HG03139 (cell line): ENCODE data around the gene NAP1L1.

Source experiments
- ATAC-seq: cut with Tn5 transposase; IDR thresholded peaks from one replicate; pipeline ENCODE4 v1.9.1; 2021; ENCODE audit not compliant: unreplicated experiment

NAP1L1 gene

DNA sequence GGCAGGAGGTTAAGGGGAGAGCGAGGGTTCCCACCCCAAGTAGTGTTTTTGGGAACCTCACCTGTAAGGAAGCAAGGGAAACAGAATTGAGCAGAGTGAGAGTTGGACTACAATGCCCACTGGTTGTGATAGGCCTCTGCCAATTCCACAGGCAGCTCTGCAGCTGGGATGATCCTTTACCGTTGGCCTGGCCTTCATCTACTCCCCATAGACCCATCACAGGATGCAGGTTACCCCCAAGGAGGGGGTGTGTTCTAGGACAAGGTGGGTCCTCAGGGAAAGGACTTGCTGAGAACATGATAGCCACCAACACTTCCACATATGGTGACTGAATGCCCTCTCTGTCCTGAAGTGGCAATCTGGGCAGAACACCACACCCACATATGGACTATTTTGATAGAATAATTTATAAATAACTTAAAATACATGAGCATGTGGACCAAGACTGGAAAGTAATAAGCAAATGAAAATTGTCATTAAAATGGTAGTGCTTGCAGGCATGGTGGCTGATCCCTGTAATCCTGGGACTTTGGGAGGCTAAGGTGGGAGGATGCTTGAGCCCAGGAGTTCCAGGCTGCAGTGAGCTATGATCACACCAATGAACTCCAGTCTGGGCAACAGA lies 61.3 kb downstream of the NAP1L1 start:
- ATAC-seq = no peak

- no peak for ATAC-seq
Measured at GRCh38 chr12:76022506-76022905, 62.0 kb downstream of the NAP1L1 start.

- ATAC-seq = no peak
Measured at GRCh38 chr12:76020731-76021672, 63.5 kb downstream of the NAP1L1 start.

DNA sequence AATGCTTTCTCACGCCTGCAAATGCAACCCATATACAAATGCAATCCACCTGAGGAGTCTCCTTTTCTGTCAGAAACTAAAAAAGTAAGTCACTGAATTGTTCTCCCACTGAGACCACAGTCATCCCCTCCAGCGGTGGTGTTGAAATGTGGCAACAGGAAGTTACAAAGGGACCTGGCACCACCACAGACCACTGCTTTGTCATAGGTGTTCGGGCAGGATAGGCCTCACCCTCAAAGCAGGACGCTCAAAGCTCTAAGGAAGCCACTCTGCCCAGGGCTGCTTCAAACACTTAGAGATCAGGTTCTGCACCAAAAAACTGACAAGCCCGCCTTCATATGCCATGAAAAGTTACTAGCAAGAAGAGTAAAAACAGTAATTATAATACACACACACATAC lies 64.2 kb downstream of the NAP1L1 start:
- ATAC-seq = peak; percentile 59

- ATAC-seq = no peak
Measured at GRCh38 chr12:76018672-76019071, 65.8 kb downstream of the NAP1L1 start.

DNA sequence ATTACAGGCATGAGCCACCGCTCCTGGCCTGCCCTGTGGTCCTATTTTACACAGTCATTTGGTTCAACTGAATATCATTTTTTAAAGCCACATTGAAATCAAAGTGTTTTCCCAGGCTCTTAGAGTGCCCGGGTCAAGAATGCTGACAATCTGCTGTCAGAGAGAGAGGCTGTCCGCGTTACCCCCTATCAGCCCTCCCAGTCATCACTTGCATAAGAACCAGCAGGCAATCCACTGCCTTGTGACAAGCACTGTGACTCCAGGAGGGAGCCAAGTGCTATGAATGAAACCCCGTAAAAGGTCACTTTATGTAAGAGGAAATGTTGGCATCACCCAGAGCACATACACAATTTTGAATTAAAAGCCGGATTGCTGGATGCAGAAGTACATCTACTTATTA lies 66.4 kb downstream of the NAP1L1 start:
- ATAC-seq = no peak

GRCh38 chr12:76014007-76014406 lies 70.5 kb downstream of the NAP1L1 start:
- no peak for ATAC-seq

DNA sequence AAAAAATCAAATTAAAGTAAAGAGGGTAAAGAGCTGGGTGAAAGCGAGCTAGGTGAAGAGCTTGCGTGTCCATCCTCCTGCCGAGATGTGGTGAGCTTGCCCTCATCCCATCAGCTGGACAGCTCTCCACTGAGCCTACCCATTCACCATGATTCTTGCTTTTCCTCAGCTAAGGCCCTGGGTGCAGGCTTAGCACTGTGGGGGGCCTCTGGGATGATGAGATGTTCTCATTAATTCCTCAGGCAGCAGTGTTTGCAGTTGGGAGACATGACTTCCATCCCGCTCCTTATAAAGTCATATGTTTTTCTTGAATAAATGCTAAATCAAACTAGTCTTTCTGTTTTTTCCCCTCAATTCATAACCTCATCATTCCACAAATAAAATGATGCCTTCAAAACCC lies 70.9 kb downstream of the NAP1L1 start:
- ATAC-seq = no peak

DNA sequence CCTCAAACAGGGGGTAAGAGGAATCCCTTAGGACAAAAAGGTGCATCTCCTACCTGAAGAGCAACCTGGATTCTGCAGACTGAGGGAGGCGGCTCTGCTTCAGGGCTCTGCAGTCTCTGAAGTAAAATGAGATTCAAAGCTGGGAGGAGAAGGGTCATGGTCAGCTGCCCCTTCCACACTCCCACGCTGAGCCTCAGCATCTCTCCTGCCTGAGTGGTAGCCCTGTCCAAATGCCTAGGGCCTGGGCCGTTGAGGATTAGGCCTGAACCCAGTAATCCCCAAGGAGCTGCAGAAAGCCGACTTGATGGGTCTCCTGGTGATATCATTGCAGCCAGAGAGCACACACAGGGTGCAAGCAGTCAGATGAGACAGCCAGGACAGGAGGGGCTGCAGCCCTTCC lies 71.8 kb downstream of the NAP1L1 start:
- ATAC-seq = no peak

GRCh38 chr12:76010732-76011458 lies 73.6 kb downstream of the NAP1L1 start:
- ATAC-seq = no peak

GRCh38 chr12:76008428-76008827 lies 76.1 kb downstream of the NAP1L1 start:
- no peak for ATAC-seq

GRCh38 chr12:76007640-76008039 lies 76.8 kb downstream of the NAP1L1 start:
- no peak for ATAC-seq

DNA sequence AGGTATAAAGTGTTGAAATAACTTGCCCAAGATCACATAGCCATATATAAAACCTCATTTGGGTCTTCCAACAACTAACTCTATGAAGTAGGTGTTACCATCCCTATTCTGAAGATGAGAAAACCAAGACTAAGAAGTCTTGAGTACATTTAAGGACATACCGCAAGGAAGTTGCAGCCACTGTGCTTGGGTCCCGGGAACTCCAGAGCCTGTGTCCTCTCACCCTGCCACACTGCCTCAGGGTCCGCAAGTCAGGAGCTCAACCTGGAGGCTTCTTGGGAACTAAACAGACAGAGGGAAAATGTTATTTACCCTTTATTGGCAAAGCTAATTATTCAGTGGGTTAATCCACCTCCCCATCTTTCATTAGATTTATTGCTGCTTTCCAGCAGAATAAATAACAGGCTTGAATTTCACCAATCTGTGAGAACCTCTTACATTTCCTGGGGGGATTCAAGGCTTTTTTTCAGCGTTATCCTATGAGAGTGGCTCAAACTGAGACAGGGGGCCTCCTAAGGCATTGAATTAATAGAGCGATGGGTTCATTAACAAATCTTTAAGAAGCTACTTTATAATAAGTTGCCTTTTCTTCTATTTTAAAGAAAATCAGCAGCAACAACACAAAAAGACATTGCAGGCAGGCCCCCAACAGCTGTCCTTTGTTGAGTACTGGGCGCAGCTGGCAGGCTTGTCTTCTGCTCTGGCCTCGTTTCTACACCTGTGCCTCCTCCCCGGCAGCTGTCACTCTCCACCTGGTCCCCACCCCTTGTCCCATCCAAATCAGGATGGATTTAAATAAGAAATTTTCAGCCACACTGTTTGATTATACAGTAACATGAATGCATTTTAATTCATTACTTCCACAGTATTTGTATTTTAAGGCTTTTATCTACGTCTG lies 78.2 kb downstream of the NAP1L1 start:
- ATAC-seq = no peak

DNA sequence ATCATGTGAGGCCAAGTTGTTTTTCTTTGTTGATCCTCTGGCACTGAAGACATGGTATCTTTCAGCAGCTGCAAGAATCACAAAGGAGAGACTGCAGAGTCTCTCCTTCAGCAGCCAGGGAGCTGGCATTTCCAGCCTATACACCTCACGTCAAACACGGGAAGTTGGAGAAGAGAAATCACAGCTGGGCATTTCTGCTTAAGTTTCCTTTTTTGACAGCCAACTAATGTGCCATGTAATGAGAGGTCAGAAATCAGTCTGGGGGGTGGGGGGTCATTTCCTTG lies 81.2 kb downstream of the NAP1L1 start:
- no peak for ATAC-seq

- no peak for ATAC-seq
Measured at GRCh38 chr12:76002598-76003354, 81.7 kb downstream of the NAP1L1 start.

GRCh38 chr12:75998292-75999063 lies 86.0 kb downstream of the NAP1L1 start:
- ATAC-seq = no peak

- no peak for ATAC-seq
Measured at GRCh38 chr12:75997658-75998057, 86.8 kb downstream of the NAP1L1 start.

GRCh38 chr12:75996861-75997447 lies 87.5 kb downstream of the NAP1L1 start:
- no peak for ATAC-seq

- no peak for ATAC-seq
Measured at GRCh38 chr12:75995691-75996090, 88.8 kb downstream of the NAP1L1 start.
